Measurements from ENCODE around the gene EIF6. TPM values are rescaled to one million over a fixed set of nuclear protein-coding genes. Genes with fewer than 3 reads are reported as not detected.

Gene EIF6
- total and polyA plus RNA-seq, 2 of the 8 experiments (the other 6 are each of a cell fraction or from before 2014, with no cell fraction given), result 184 to 319 TPM

DNA sequence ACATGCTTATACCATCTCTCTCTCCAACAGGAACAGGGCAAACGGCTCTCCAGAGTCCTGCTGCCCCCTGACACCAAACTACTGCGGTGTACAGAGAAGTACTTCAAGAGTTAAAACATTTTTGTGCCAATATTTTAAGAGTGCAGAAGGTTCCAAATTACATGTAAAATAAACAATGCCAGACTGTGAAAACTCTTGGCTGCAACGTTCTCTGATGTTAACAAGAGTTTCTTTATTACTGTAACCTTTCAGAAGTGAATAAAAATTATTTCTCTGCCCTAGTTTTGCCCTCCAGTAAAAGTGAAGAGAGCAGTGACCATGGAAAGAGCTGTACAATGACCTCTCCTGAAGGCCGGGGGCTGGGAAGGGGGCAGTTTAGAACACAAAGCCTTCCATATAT lies 49.0 kb upstream of the EIF6 start:
- ChIA-PET POLR2A (ENCODE audit: partially characterized antibody) (no interaction called here), CTCF (ENCODE audit: partially characterized antibody) (interaction anchor here (0.8 to 1.3 kb wide), 3 partner anchors 8 to 35 kb away, joined by 3 to 4 read pairs (median 3); no protein-coding TSS in a partner anchor)
- Histone ChIP-seq H2BK15ac (ENCODE audit: low read length) (no peak overlapping the region), H3K9me3 (ENCODE audit: insufficient read depth in 2 of 2, low read depth in 1 of 2, low read length in 1 of 2) (no peaks in the 10 kb centered on the region), H4K91ac (replicated peaks; ENCODE audit: insufficient read length, low read length) (no peak overlapping the region), H3K9ac (replicated peaks in 1 of 4; ENCODE audit: extremely low read depth in 1 of 4, low read depth in 3 of 4, low read length in 3 of 4) (no peak overlapping the region), H2BK12ac (ENCODE audit: low read depth, low read length) (no peak overlapping the region), H3K18ac (ENCODE audit: extremely low read depth, low read length) (no peak overlapping the region), H3K56ac (replicated peaks; ENCODE audit: insufficient read length, low read depth, low read length) (no peak overlapping the region), H3K36me3 (ENCODE audit: control insufficient read depth in 2 of 4, insufficient read depth in 4 of 4, low read length in 3 of 4) (no peaks in the 10 kb centered on the region; a peak in 1 of 8 replicates), H3K23me2 (ENCODE audit: low read depth, low read length) (no peaks in the 10 kb centered on the region), H3K23ac (ENCODE audit: insufficient read length) (no peak overlapping the region), H2BK5ac (ENCODE audit: low read depth, low read length) (no peak overlapping the region), H3K4me2 (ENCODE audit: insufficient read depth in 1 of 2, low read depth in 2 of 2, low read length in 2 of 2) (no peak overlapping the region), H2BK20ac (ENCODE audit: low read length) (no peak overlapping the region), H3K4me3 (ENCODE audit: extremely low read depth in 1 of 4, insufficient read depth in 2 of 4, low read depth in 3 of 4, low read length in 4 of 4) (no peak overlapping the region), H4K5ac (ENCODE audit: insufficient read length, low read depth, low read length) (no peak overlapping the region), H3K79me1 (ENCODE audit: low read depth, low read length) (no peaks in the 10 kb centered on the region), H3K79me2 (ENCODE audit: control insufficient read depth in 1 of 2, insufficient read depth in 2 of 2, low read length in 2 of 2) (no peaks in the 10 kb centered on the region), H3K4me1 (replicated peaks in 1 of 4; ENCODE audit: control insufficient read depth in 3 of 4, insufficient read depth in 4 of 4, low read length in 3 of 4) (peaks cover 0 to 4% (median 1%) of the 10 kb centered on the region in 4 experiments; a peak in 2 of 7 replicates), H3K27ac (ENCODE audit: low read depth, low read length) (no peak overlapping the region), H4K8ac (ENCODE audit: extremely low read depth, insufficient read depth, low read length) (no peak overlapping the region; the same call in 1 of the 2 replicates), H2BK120ac (replicated peaks; ENCODE audit: low read depth, low read length) (no peak overlapping the region), H3K27me3 (replicated peaks in 1 of 4; ENCODE audit: control insufficient read depth in 3 of 4, extremely low read depth in 1 of 4, insufficient read depth in 3 of 4, low read length in 3 of 4) (no peaks in the 10 kb centered on the region), H4K20me1 (replicated peaks in 1 of 2; ENCODE audit: control insufficient read depth in 1 of 2, insufficient read depth in 2 of 2, low read length in 2 of 2) (no peaks in the 10 kb centered on the region), H2AFZ (ENCODE audit: low read length) (no peak overlapping the region), H3K4ac (replicated peaks; ENCODE audit: insufficient read length, low read depth, low read length) (no peak overlapping the region), H3K14ac (ENCODE audit: insufficient read length) (no peak overlapping the region), H2AK5ac (ENCODE audit: low read depth, low read length) (no peak overlapping the region)
- FAIRE-seq (no peak), DNase-seq (ENCODE audit: low read depth in 1 of 2, low spot score in 2 of 2) (no peak)
- 90% methylated on average over 4 of the region's 4 CpGs; no CpG with 5 or more reads in 1 of the 2 experiments for WGBS, 2 experiments (ENCODE audit: extremely low coverage in 1 of 2, insufficient coverage in 1 of 2, insufficient read length in 1 of 2, insufficient replicate concordance in 2 of 2, low coverage in 1 of 2, low lambda C conversion rate in 2 of 2, missing lambda C conversion rate in 1 of 2)
- no peak for TF ChIP-seq PHF8 (conservative IDR thresholded peaks at IDR 0.05; ENCODE audit: low read depth, low read length)
- TF ChIP-seq SUZ12 (IDR thresholded peaks at IDR 0.05; ENCODE audit: low read length), result no peak
- no peak for TF ChIP-seq KDM1A (IDR thresholded peaks at IDR 0.05; ENCODE audit: borderline replicate concordance, low read length)
- TF ChIP-seq CTBP2 (IDR thresholded peaks at IDR 0.05; ENCODE audit: borderline replicate concordance, insufficient read depth, insufficient read length, low read length), result no peak
- no peak for TF ChIP-seq KDM5A (IDR thresholded peaks at IDR 0.05; ENCODE audit: low read length)
- TF ChIP-seq SP1 (IDR thresholded peaks at IDR 0.05; ENCODE audit: low read depth, low read length), result no peak
- TF ChIP-seq SIN3A (conservative IDR thresholded peaks at IDR 0.05 in 1 of 2, IDR thresholded peaks at IDR 0.05 in 1 of 2; ENCODE audit: low read depth in 1 of 2, low read length in 2 of 2), result no peak
- no peak for TF ChIP-seq TAF7 (optimal IDR thresholded peaks at IDR 0.05; ENCODE audit: borderline replicate concordance, low read depth, low read length)
- TF ChIP-seq CEBPB (IDR thresholded peaks at IDR 0.05; ENCODE audit: low read depth, low read length), result no peak
- TF ChIP-seq RAD21 (IDR thresholded peaks at IDR 0.05 in 1 of 2, conservative IDR thresholded peaks at IDR 0.05 in 1 of 2; ENCODE audit: low read depth in 2 of 2, low read length in 2 of 2), result no peak
- no peak for TF ChIP-seq BCL11A (IDR thresholded peaks at IDR 0.05; ENCODE audit: low read depth in 2 of 2, low read length in 2 of 2)
- no peak for TF ChIP-seq HDAC2 (IDR thresholded peaks at IDR 0.05; ENCODE audit: borderline replicate concordance in 1 of 2, low read depth in 2 of 2, low read length in 2 of 2)
- no peak for TF ChIP-seq ZNF274 (IDR thresholded peaks at IDR 0.05; ENCODE audit: borderline replicate concordance, extremely low read depth, low read length)
- TF ChIP-seq CHD1 (IDR thresholded peaks at IDR 0.05; ENCODE audit: low read depth, low read length), result no peak

Measured in H1 (cell line).